ENCODE data around the gene CREB5. TPM values are rescaled to one million over a fixed set of nuclear protein-coding genes. Genes with fewer than 3 reads are reported as not detected.

The CREB5 gene
- total and polyA plus RNA-seq, 2 of the 8 experiments (the other 6 are each of a cell fraction or from before 2014, with no cell fraction given): 2.4 to 2.7 TPM

- CTCF ChIA-PET (ENCODE audit: partially characterized antibody): interaction anchor here (1.3 kb wide), 1 partner anchor 29 kb away, joined by 4 read pairs; no protein-coding TSS in a partner anchor
- no peaks in the 10 kb centered on the region for H3K27me3 ChIP-seq (replicated peaks in 1 of 4; ENCODE audit: control insufficient read depth in 3 of 4, extremely low read depth in 1 of 4, insufficient read depth in 3 of 4, low read length in 3 of 4)
- POLR2A ChIA-PET (ENCODE audit: partially characterized antibody): no interaction called here
Measured at GRCh38 chr7:28564755-28565374, 152.5 kb downstream of the CREB5 start.

More at GRCh38 chr7:28564755-28565374, 152.5 kb downstream of the CREB5 start:
- Histone ChIP-seq H4K20me1 (replicated peaks in 1 of 2; ENCODE audit: control insufficient read depth in 1 of 2, insufficient read depth in 2 of 2, low read length in 2 of 2) (no peaks in the 10 kb centered on the region), H3K14ac (ENCODE audit: insufficient read length) (no peak overlapping the region), H3K18ac (ENCODE audit: extremely low read depth, low read length) (no peak overlapping the region), H4K91ac (replicated peaks; ENCODE audit: insufficient read length, low read length) (no peak overlapping the region), H4K5ac (ENCODE audit: insufficient read length, low read depth, low read length) (no peak overlapping the region), H3K4me2 (ENCODE audit: insufficient read depth in 1 of 2, low read depth in 2 of 2, low read length in 2 of 2) (no peak overlapping the region), H2BK120ac (replicated peaks; ENCODE audit: low read depth, low read length) (no peak overlapping the region), H2BK5ac (ENCODE audit: low read depth, low read length) (no peak overlapping the region), H3K23ac (ENCODE audit: insufficient read length) (no peak overlapping the region), H3K79me2 (ENCODE audit: control insufficient read depth in 1 of 2, insufficient read depth in 2 of 2, low read length in 2 of 2) (no peaks in the 10 kb centered on the region), H3K9me3 (ENCODE audit: insufficient read depth in 2 of 2, low read depth in 1 of 2, low read length in 1 of 2) (no peaks in the 10 kb centered on the region), H3K4me1 (replicated peaks in 1 of 4; ENCODE audit: control insufficient read depth in 3 of 4, insufficient read depth in 4 of 4, low read length in 3 of 4) (no peaks in the 10 kb centered on the region), H2BK12ac (ENCODE audit: low read depth, low read length) (no peak overlapping the region), H2AK5ac (ENCODE audit: low read depth, low read length) (no peak overlapping the region), H3K4me3 (ENCODE audit: extremely low read depth in 1 of 4, insufficient read depth in 2 of 4, low read depth in 3 of 4, low read length in 4 of 4) (no peak overlapping the region), H3K56ac (replicated peaks; ENCODE audit: insufficient read length, low read depth, low read length) (no peak overlapping the region), H3K36me3 (ENCODE audit: control insufficient read depth in 2 of 4, insufficient read depth in 4 of 4, low read length in 3 of 4) (no peaks in the 10 kb centered on the region), H3K23me2 (ENCODE audit: low read depth, low read length) (no peaks in the 10 kb centered on the region; the same call in 1 of the 2 replicates), H2AFZ (ENCODE audit: low read length) (no peak overlapping the region), H3K4ac (replicated peaks; ENCODE audit: insufficient read length, low read depth, low read length) (no peak overlapping the region), H2BK20ac (ENCODE audit: low read length) (no peak overlapping the region), H2BK15ac (ENCODE audit: low read length) (no peak overlapping the region), H4K8ac (ENCODE audit: extremely low read depth, insufficient read depth, low read length) (no peak overlapping the region), H3K79me1 (ENCODE audit: low read depth, low read length) (no peaks in the 10 kb centered on the region), H3K9ac (replicated peaks in 1 of 4; ENCODE audit: extremely low read depth in 1 of 4, low read depth in 3 of 4, low read length in 3 of 4) (no peak overlapping the region), H3K27ac (ENCODE audit: low read depth, low read length) (no peak overlapping the region)
- TF ChIP-seq SAP30 (IDR thresholded peaks at IDR 0.05; ENCODE audit: insufficient read depth, insufficient replicate concordance, low read length): no peak
- TF ChIP-seq NRF1 (IDR thresholded peaks at IDR 0.05; ENCODE audit: low read depth, low read length): no peak
- no peak for TF ChIP-seq CREB1 (IDR thresholded peaks at IDR 0.05)
- TF ChIP-seq SP2 (IDR thresholded peaks at IDR 0.05; ENCODE audit: low read length): no peak
- TF ChIP-seq PHF8 (conservative IDR thresholded peaks at IDR 0.05; ENCODE audit: low read depth, low read length): no peak
- TF ChIP-seq TEAD4 (IDR thresholded peaks at IDR 0.05; ENCODE audit: low read depth, low read length): no peak
- no peak for TF ChIP-seq HDAC6 (IDR thresholded peaks at IDR 0.05; ENCODE audit: low read depth, low read length)
- no peak for TF ChIP-seq CTCF (IDR thresholded peaks at IDR 0.05; ENCODE audit: control extremely low read depth in 1 of 3, insufficient read depth in 1 of 3, low read depth in 1 of 3, low read length in 3 of 3)
- TF ChIP-seq YY1 (IDR thresholded peaks at IDR 0.05; ENCODE audit: low read depth, low read length): no peak
- TF ChIP-seq JUND (IDR thresholded peaks at IDR 0.05; ENCODE audit: low read length): no peak
- DNase-seq (ENCODE audit: low read depth in 1 of 2, low spot score in 2 of 2) (no peak), FAIRE-seq (no peak)
- WGBS, 2 experiments (ENCODE audit: extremely low coverage in 1 of 2, insufficient coverage in 1 of 2, insufficient read length in 1 of 2, insufficient replicate concordance in 2 of 2, low coverage in 1 of 2, low lambda C conversion rate in 2 of 2, missing lambda C conversion rate in 1 of 2): 89% methylated on average over 4 of the region's 4 CpGs; no CpG with 5 or more reads in 1 of the 2 experiments
